Karpas-422 (cell line): ENCODE data around the gene CADM1. TPM values are rescaled to one million over a fixed set of nuclear protein-coding genes. Genes with fewer than 3 reads are reported as not detected.

Experiments used
- DNase-seq: peaks from one replicate; pipeline ENCODE4 v3.0.0-alpha.2; 2015
- H2AFZ ChIP-seq: fragments of 200-600 bp; sonication (generic); 2 replicates; pipeline ENCODE4 v1.6.1; 2014; ENCODE audit warnings: antibody characterized with exemption, low read length, mixed read lengths
- H3K27ac ChIP-seq: fragments of 200-600 bp; sonication (generic); 2 replicates; pipeline ENCODE4 v1.5.1; 2014; ENCODE audit warnings: mild to moderate bottlenecking, low read length, moderate library complexity
- H3K27me3 ChIP-seq: fragments of 200-600 bp; sonication (generic); 2 replicates; pipeline ENCODE4 v1.6.1; 2014; ENCODE audit warnings: low read length, mixed read lengths
- H3K36me3 ChIP-seq: fragments of 200-600 bp; sonication (generic); 2 replicates; pipeline ENCODE4 v1.6.1; 2014; ENCODE audit warnings: low read length, mixed read lengths; ENCODE audit not compliant: insufficient read depth
- H3K4me1 ChIP-seq: fragments of 200-600 bp; sonication (generic); 2 replicates; pipeline ENCODE4 v1.6.1; 2014; ENCODE audit warnings: mild to moderate bottlenecking, low read length, mixed read lengths
- H3K4me2 ChIP-seq: fragments of 200-600 bp; sonication (generic); 2 replicates; pipeline ENCODE4 v1.6.1; 2014; ENCODE audit warnings: low read length, low read depth, mild to moderate bottlenecking; ENCODE audit not compliant: poor library complexity, severe bottlenecking
- H3K4me3 ChIP-seq: fragments of 200-600 bp; sonication (generic); 2 replicates; pipeline ENCODE4 v1.5.1; 2014; ENCODE audit warnings: mild to moderate bottlenecking, antibody characterized with exemption, low read length, mixed read lengths
- H3K79me2 ChIP-seq: fragments of 200-600 bp; sonication (generic); 2 replicates; pipeline ENCODE4 v1.6.1; 2014; ENCODE audit warnings: mild to moderate bottlenecking, low read length, mixed read lengths
- H3K9ac ChIP-seq: fragments of 200-600 bp; sonication (generic); 2 replicates; pipeline ENCODE4 v1.6.0; 2014; ENCODE audit warnings: low read length
- H3K9me2 ChIP-seq: fragments of 200-600 bp; sonication (generic), shearing (Covaris generic); replicated peaks from 2 replicates; pipeline ENCODE4 v1.6.0; 2014; ENCODE audit warnings: mild to moderate bottlenecking, low read length, moderate library complexity; ENCODE audit not compliant: insufficient read depth
- H3K9me3 ChIP-seq: fragments of 300-700, 200-600 bp; sonication (generic); 2 replicates; pipeline ENCODE4 v1.6.1; 2014; ENCODE audit warnings: low read length, mixed read lengths
- H4K20me1 ChIP-seq: fragments of 200-600 bp; sonication (generic); 2 replicates; pipeline ENCODE4 v1.6.1; 2014; ENCODE audit warnings: mild to moderate bottlenecking, antibody characterized with exemption, low read length, low read depth; ENCODE audit not compliant: insufficient read depth
- total RNA-seq: library from RNA; depleted of rRNA; stranded (reverse); fragments of >200 nt; shearing (Covaris generic); gene quantifications from 2 replicates; pipeline ENCODE4 v1.2.3, GENCODE V29; 2014; ENCODE audit warnings: low replicate concordance

CADM1 gene
- total RNA-seq, 1 experiment from 2014 or later, result not detected

- H3K36me3 ChIP-seq, result no peaks in the 10 kb centered on the region
- no peak overlapping the region for H3K4me3 ChIP-seq
- H4K20me1 ChIP-seq, result no peaks in the 10 kb centered on the region
- H2AFZ ChIP-seq, result no peak overlapping the region
- no peak for DNase-seq
- no peaks in the 10 kb centered on the region for H3K9me2 ChIP-seq
- H3K79me2 ChIP-seq, result no peaks in the 10 kb centered on the region
- H3K9me3 ChIP-seq, result no peaks in the 10 kb centered on the region
- no peak overlapping the region for H3K27ac ChIP-seq
- H3K4me2 ChIP-seq, result no peak overlapping the region
- H3K4me1 ChIP-seq, result no peaks in the 10 kb centered on the region
- no peak overlapping the region for H3K9ac ChIP-seq
- no peaks in the 10 kb centered on the region for H3K27me3 ChIP-seq
Observed at GRCh38 chr11:115311949-115312348, 192.3 kb downstream of the CADM1 start.

DNA sequence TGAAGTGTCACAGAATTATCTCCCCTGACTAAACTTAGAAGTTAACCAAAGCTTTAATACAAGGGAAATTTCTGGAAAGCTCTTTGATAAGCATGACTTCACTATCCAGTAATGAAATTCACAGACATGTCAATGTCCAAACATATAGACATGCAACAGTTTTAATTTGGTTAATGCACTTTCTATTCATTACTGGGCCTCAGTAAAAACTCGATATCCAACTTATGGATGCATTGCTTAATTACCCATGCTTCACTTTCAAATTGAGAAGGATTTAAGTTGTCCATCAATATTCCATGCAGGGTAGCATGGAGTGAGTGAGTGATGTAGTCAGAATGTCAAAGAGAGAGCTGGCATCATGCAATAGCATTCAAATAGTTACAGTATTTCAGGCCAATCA lies 197.5 kb downstream of the CADM1 start:
- Histone ChIP-seq H3K9ac (no peak overlapping the region), H3K9me2 (no peaks in the 10 kb centered on the region), H3K79me2 (no peaks in the 10 kb centered on the region), H3K4me3 (no peak overlapping the region), H4K20me1 (no peaks in the 10 kb centered on the region), H3K4me1 (no peaks in the 10 kb centered on the region), H3K9me3 (no peaks in the 10 kb centered on the region), H2AFZ (no peak overlapping the region), H3K36me3 (no peaks in the 10 kb centered on the region), H3K4me2 (no peak overlapping the region), H3K27ac (no peak overlapping the region), H3K27me3 (no peaks in the 10 kb centered on the region)
- no peak for DNase-seq

DNA sequence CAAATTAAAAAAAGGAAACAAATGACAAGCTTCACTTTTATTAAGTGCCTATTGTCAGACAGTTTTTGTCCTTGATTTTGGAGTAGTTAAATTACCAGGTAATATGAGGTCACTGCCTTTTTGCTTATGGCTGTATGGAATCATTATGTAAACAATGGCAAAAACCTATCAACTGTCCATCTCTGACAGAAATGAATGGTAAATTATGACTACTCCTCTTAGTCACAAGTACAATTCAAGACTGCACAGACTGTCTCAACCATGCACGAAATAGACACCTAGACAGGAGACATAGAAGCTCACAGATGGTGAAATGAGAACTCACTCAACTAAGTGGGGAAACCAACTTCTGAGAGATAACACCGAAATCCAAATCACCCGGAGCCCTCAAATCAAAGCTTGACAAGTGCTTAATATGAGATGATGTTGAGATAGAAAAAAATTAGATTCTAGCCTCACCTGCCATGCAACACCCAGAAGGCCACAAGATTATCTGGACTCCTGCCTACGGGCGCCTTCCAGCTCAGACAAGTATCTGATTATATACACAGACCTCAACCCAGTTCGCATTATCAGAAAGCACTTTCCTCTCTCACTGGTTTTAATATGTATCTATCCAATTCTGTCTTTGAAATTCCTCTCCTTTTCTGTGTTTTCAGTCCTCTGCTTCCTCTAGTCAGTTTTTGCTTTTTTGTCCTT lies 199.3 kb downstream of the CADM1 start:
- Histone ChIP-seq H3K9me3 (no peaks in the 10 kb centered on the region), H3K4me3 (no peak overlapping the region), H3K27ac (no peak overlapping the region), H2AFZ (no peak overlapping the region), H3K4me1 (no peaks in the 10 kb centered on the region), H3K9ac (no peak overlapping the region), H3K9me2 (no peaks in the 10 kb centered on the region), H3K36me3 (no peaks in the 10 kb centered on the region), H3K79me2 (no peaks in the 10 kb centered on the region), H3K27me3 (no peaks in the 10 kb centered on the region), H4K20me1 (no peaks in the 10 kb centered on the region), H3K4me2 (no peak overlapping the region)
- DNase-seq, result no peak

DNA sequence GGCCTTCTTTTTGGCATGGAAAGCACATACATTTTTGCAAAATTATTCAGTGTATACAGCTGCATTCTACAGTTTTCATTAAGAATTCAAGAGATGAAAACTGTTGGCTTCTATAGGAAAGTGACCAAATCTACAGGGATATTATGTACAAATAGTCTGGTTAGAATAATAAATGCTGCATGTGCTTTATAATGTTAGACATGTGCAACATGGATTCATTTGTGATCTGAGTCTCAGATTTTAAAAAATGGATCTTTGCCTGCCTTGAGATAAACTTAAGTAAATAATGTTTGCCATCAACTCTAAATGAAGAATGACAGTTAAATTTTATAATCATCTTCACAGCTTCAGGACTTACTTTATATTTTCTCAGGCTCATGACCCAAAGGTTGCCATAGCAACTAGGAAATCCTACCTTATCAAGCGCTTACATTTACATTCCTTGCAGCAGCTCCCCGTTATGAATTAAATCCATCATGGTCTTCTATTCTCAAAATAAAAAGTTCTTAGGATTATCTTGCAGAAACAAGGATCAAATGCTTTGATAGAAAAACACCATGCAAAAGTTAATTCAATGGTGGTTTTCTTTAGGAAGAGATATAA lies 200.2 kb downstream of the CADM1 start:
- Histone ChIP-seq H3K9me3 (no peaks in the 10 kb centered on the region), H3K4me2 (no peak overlapping the region), H3K36me3 (no peaks in the 10 kb centered on the region), H3K79me2 (no peaks in the 10 kb centered on the region), H3K9me2 (no peaks in the 10 kb centered on the region), H2AFZ (no peak overlapping the region), H3K27me3 (no peaks in the 10 kb centered on the region), H3K4me1 (no peaks in the 10 kb centered on the region), H3K27ac (no peak overlapping the region), H4K20me1 (no peaks in the 10 kb centered on the region), H3K9ac (no peak overlapping the region), H3K4me3 (no peak overlapping the region)
- DNase-seq, result no peak

DNA sequence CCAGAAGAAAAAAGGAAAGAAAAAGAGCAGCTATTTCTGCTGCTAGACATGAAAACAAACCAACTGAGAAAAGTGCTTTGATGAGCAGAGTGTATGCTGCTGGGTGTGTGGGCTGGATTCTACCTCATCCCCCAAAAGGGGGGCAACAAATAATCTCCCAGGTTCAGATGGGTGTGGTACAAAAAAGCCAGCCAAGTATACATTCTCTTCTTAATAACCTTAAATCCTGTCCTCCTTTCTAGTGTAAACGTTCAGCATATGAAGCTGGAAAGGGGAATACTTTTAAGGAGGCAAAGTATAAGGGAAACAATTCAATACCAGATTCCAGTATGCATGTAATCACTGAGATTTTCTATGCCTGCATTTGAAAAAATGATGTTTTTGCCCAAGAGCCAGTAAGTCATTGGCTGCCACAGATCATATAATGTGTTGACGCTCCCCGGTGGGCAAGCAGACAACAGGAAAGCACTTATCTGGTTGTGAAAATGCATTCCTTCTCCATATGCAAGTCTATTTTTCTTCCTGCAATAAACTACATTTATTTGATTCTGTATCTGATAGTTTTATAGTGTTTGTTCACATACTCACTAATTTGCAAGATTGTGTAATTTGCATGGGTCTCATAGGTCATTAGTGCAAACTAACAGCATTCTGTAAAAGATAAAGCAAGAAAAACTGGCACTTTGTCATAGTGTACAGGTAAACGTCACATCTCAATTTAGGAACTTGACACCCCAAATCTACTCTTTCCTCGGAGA lies 201.1 kb downstream of the CADM1 start:
- no peaks in the 10 kb centered on the region for H3K4me1 ChIP-seq
- DNase-seq, result no peak
- H3K4me3 ChIP-seq, result no peak overlapping the region
- no peaks in the 10 kb centered on the region for H3K27me3 ChIP-seq
- no peaks in the 10 kb centered on the region for H4K20me1 ChIP-seq
- no peak overlapping the region for H3K9ac ChIP-seq
- H3K4me2 ChIP-seq, result no peak overlapping the region
- no peak overlapping the region for H3K27ac ChIP-seq
- H3K9me3 ChIP-seq, result no peaks in the 10 kb centered on the region
- no peak overlapping the region for H2AFZ ChIP-seq
- no peaks in the 10 kb centered on the region for H3K36me3 ChIP-seq
- H3K9me2 ChIP-seq, result no peaks in the 10 kb centered on the region
- H3K79me2 ChIP-seq, result no peaks in the 10 kb centered on the region

DNA sequence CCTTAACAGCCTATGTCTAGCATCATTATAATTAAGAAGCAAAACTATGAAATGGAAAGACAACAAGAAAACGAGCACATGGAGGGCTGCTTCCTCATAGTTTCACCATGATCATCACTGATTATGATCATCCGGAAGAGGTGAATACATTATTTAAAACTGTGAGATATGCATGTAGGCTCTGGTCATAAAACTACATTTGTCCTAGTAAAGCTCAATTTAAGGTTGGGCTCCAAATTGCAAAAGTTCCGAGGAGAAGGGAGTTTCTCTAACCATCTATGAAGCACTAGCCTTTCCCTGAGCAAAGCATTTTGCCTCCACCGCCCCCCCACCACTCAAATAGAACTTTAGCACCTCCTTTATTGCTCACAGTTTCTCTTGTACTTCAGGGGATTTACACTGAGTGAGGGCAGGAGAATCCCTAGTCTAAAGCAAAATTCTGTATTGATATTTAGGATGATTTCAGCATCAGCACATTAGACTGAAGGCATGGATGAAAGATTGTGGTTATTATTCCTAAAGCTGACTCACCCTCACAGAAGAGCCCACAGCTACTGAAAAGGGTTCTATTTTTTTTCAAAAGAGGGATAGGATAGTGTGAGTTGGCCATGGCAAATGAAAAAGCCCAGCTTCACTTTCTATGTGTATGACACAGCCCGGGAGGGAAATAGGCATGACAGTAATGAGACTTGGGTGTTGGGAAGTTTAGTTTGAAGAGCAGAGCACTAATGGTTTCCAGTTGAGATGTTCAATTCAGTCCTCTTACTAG lies 203.4 kb downstream of the CADM1 start:
- Histone ChIP-seq H3K4me2 (no peak overlapping the region), H3K9me2 (no peaks in the 10 kb centered on the region), H3K27ac (no peak overlapping the region), H3K9ac (no peak overlapping the region), H3K36me3 (no peaks in the 10 kb centered on the region), H3K4me3 (no peak overlapping the region), H2AFZ (no peak overlapping the region), H3K27me3 (no peaks in the 10 kb centered on the region), H3K79me2 (no peaks in the 10 kb centered on the region), H3K9me3 (no peaks in the 10 kb centered on the region), H4K20me1 (no peaks in the 10 kb centered on the region), H3K4me1 (no peaks in the 10 kb centered on the region)
- no peak for DNase-seq

DNA sequence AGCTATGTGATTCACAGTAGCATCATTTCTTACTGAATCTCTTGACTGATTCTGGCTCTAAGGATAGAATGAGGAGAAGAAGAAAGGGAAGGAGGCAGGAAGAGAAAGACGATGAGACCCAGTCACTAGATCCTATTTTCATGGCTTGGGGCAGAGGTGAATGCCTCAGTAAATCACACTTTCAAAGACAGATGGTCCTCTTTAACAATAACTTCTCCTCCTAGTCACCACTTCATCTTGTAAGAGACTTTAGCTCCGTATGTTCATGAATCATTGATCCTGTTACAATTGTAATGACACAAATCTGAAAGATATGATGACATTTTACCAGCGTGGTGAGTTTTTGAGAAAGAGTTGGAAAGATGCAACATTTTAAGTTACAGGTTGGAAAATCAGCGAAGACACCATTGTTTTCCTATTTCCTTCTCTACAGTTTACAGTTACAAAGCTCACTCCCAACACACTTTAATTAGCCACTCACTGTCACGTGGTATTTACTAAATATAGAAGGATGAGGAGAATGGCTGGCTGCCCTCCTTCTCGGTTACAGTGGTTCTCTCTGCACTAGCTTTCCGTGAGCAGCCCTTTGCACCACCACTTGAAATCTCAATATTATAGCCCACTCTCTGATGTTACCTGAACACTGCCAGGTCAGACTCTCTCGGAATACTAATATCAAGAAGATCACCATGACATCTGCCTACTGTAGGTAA lies 205.8 kb downstream of the CADM1 start:
- H3K4me1 ChIP-seq, result no peaks in the 10 kb centered on the region
- no peak overlapping the region for H3K27ac ChIP-seq
- H3K9ac ChIP-seq, result no peak overlapping the region
- H3K36me3 ChIP-seq, result no peaks in the 10 kb centered on the region
- H4K20me1 ChIP-seq, result no peaks in the 10 kb centered on the region
- H3K27me3 ChIP-seq, result no peaks in the 10 kb centered on the region
- no peaks in the 10 kb centered on the region for H3K9me3 ChIP-seq
- no peak overlapping the region for H3K4me2 ChIP-seq
- no peak overlapping the region for H2AFZ ChIP-seq
- H3K79me2 ChIP-seq, result no peaks in the 10 kb centered on the region
- H3K9me2 ChIP-seq, result no peaks in the 10 kb centered on the region
- DNase-seq, result no peak
- no peak overlapping the region for H3K4me3 ChIP-seq
